Ishikawa (cell line): ENCODE results near the gene STUM.

Experiments
- CEBPB ChIP-seq: IDR thresholded peaks from 2 replicates; pipeline ENCODE4 v1.6.1; 2012
- CREB1 ChIP-seq: IDR thresholded peaks from 2 replicates; pipeline ENCODE4 v1.6.1; 2012; ENCODE audit warnings: low read depth
- EGR1 ChIP-seq: IDR thresholded peaks from 2 replicates; pipeline ENCODE4 v1.6.1; 2012
- EP300 ChIP-seq: IDR thresholded peaks from 2 replicates; pipeline ENCODE4 v1.6.1; 2012; ENCODE audit warnings: borderline replicate concordance
- FOXM1 ChIP-seq: IDR thresholded peaks from 2 replicates; pipeline ENCODE4 v1.6.1; 2012; ENCODE audit warnings: low read depth, borderline replicate concordance
- NFIC ChIP-seq: IDR thresholded peaks from 2 replicates; pipeline ENCODE4 v1.6.1; 2012
- RAD21 ChIP-seq: IDR thresholded peaks from 2 replicates; pipeline ENCODE4 v1.6.1; 2012; ENCODE audit warnings: low read depth
- TAF1 ChIP-seq: IDR thresholded peaks from 2 replicates; pipeline ENCODE4 v1.6.1; 2012; ENCODE audit warnings: low read depth, mild to moderate bottlenecking
- TCF12 ChIP-seq: IDR thresholded peaks from 2 replicates; pipeline ENCODE4 v1.6.1; 2012; ENCODE audit warnings: low read depth
- TEAD4 ChIP-seq: IDR thresholded peaks from 2 replicates; pipeline ENCODE4 v1.6.1; 2012
- YY1 ChIP-seq: IDR thresholded peaks from 2 replicates; pipeline ENCODE4 v1.6.1; 2012; ENCODE audit warnings: low read depth
- ZBTB7A ChIP-seq: IDR thresholded peaks from 2 replicates; pipeline ENCODE4 v1.6.1; 2012; ENCODE audit warnings: low read depth
- TF ChIP-seq, protein P1 (sequence below): IDR thresholded peaks from 2 replicates; pipeline ENCODE4 v1.6.1; 2012; ENCODE audit warnings: low read depth, mild to moderate bottlenecking
- TF ChIP-seq, protein P2 (sequence below): IDR thresholded peaks from 2 replicates; pipeline ENCODE4 v1.6.1; 2012
- TF ChIP-seq, protein P3 (sequence below): IDR thresholded peaks from 2 replicates; pipeline ENCODE4 v1.6.1; 2012

Gene STUM

DNA sequence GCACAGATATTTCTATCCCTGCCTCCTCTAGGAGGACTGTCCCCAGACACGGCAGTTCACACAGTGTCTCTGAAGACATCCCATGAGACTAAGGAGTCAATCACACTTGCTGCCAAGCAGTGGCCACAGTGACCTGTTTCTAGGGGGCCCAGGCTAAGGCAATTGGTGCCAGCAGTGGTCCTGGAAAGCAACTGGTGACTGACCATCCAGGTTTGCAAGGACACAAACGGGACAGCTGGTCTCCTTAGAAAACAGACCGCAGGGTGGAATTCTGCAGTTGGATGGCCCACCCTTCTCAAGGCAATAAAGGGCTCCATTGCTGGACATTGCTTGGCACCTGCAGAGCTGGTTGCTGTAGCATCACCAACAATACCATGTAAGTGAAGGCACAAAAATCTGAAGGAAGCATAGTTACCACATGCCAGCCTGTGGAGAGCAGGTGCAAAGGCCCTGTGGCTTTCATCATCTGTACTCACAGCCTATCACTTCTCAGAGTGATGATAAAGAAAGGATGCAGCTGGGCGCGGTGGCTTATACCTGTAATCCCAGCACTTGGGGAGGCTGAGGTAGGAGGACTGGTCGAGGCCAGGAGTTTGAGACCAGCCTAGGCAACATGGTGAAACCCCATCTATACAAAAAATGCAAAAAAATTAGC, 81.5 kb downstream of the STUM start:
- TF ChIP-seq CREB1 (no peak), NFIC (no peak), YY1 (no peak)
- TF ChIP-seq, protein P1, sequence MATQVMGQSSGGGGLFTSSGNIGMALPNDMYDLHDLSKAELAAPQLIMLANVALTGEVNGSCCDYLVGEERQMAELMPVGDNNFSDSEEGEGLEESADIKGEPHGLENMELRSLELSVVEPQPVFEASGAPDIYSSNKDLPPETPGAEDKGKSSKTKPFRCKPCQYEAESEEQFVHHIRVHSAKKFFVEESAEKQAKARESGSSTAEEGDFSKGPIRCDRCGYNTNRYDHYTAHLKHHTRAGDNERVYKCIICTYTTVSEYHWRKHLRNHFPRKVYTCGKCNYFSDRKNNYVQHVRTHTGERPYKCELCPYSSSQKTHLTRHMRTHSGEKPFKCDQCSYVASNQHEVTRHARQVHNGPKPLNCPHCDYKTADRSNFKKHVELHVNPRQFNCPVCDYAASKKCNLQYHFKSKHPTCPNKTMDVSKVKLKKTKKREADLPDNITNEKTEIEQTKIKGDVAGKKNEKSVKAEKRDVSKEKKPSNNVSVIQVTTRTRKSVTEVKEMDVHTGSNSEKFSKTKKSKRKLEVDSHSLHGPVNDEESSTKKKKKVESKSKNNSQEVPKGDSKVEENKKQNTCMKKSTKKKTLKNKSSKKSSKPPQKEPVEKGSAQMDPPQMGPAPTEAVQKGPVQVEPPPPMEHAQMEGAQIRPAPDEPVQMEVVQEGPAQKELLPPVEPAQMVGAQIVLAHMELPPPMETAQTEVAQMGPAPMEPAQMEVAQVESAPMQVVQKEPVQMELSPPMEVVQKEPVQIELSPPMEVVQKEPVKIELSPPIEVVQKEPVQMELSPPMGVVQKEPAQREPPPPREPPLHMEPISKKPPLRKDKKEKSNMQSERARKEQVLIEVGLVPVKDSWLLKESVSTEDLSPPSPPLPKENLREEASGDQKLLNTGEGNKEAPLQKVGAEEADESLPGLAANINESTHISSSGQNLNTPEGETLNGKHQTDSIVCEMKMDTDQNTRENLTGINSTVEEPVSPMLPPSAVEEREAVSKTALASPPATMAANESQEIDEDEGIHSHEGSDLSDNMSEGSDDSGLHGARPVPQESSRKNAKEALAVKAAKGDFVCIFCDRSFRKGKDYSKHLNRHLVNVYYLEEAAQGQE: no peak

DNA sequence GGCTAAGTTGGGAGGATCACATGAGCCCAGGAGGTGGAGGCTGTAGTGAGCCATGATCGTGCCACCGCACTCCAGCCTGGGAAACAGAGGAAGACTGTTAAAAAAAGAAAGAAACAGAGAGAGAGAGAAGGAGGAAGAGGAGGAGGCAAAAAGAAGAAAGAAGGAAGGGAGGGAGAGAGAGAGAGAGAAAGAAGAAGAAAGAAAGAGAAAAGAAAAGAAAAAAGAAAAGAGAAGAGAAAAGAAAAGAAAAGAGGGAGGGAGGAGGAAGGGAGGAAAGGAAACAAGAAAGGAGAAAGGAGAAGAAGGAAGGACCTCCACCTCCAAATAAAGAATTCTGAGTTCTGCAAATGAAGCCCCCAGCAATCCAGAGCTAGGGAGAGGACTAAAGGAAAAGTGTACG, 82.0 kb downstream of the STUM start:
- TF ChIP-seq CEBPB: no peak
- no peak for TF ChIP-seq RAD21
- TF ChIP-seq YY1: no peak
- no peak for TF ChIP-seq TEAD4
- TF ChIP-seq EP300: no peak
- TF ChIP-seq, protein P1: no peak
- TF ChIP-seq, protein P2, sequence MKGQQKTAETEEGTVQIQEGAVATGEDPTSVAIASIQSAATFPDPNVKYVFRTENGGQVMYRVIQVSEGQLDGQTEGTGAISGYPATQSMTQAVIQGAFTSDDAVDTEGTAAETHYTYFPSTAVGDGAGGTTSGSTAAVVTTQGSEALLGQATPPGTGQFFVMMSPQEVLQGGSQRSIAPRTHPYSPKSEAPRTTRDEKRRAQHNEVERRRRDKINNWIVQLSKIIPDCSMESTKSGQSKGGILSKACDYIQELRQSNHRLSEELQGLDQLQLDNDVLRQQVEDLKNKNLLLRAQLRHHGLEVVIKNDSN: no peak
- TF ChIP-seq EGR1: no peak
- TF ChIP-seq, protein P3, sequence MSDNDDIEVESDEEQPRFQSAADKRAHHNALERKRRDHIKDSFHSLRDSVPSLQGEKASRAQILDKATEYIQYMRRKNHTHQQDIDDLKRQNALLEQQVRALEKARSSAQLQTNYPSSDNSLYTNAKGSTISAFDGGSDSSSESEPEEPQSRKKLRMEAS: no peak
- TF ChIP-seq NFIC: no peak
- TF ChIP-seq ZBTB7A: no peak

DNA sequence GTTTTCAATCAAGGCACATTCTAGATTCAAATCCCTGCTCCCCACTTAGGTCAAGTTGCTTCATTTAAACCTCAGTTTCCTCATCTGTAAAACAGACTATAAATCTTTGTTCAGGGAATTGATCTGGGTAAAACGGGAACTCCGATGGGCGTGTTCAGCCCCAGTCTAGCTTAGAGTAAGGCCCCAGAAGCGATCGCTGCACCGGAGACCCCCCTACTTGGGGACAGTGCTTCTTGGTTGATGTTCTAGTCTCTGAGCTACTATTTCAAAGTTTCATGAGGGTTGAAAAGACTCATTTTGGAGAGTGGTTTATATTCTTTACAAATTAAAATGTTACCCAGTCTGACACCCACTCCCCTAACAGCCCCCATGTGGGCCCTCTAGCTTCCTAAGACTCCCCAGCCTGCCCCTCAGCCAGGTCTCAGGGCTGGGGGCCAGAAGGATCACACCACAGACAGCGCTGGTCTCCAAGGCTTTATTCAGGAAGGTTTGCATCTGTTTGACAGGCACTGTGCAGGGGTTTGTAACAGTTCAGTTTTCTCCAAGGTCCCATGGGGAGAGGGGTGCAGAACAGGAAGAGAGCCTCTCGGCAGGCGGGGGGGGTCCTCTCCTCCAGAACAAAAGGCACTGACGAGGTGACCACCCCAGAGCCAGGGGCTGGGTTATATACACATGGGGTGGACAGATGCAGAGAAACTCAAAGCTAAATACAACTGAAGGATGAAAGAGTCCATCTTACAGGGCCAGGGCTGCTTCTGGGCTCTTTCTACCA, 82.9 kb downstream of the STUM start:
- TF ChIP-seq TEAD4 (no peak), CEBPB (no peak), FOXM1 (no peak), NFIC (no peak), EP300 (no peak)

DNA sequence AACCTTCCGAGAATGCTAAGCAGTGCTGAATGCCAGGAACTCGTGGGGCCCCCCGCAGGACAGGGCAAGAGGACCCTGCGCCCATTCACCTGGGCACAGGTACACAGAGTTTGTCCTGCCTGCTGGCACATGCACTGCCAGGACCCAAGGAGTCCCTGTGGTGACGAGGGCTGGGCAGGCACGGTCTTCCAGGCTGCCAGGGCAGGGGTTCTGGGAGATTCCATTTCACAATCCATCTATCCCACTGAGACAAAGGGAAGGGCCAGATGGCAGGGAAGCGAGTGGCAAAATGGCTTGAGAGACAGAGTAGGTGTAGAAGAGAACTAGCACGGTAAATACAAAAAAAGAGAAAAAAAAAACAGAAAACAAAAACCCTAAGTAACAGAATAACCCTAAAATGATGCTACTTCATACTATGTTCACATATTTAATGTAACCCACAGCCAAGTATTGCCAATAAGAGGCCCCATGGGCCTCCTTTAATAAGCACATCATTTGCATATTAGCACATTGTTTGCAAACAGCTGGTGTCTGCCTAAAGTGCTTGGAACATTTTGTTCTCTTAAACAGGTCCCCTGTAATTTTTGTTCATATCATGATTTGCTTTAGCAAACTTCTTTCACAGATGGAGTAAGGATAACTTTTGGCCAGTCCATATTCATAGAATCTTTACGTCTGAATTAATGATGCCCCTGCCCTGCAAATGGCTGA, 83.8 kb downstream of the STUM start:
- no peak for TF ChIP-seq TEAD4

DNA sequence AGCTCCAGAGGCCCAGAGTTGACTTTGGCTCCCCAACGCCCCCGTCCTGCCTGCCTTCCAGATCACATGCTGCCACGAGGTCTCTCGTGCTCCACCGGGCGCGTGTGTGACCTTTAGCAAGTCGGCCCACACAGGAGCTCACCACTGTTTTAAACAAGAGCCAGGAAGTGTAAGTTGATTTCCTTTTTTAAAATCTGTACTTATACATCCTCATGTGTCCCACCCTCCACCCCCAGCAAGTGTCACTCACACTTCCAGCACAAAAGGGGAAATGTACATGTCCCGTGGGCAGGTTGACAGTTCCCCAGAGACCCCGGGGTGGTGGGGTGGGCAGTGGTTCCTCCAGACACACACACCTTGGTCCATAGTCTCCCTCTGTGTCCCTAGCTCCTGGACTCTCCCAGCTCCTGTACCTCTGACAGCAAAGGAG, 84.4 kb downstream of the STUM start:
- TF ChIP-seq FOXM1 (no peak), EP300 (no peak), NFIC (no peak), RAD21 (no peak), YY1 (no peak), CEBPB (no peak), CREB1 (no peak), TAF1 (no peak), ZBTB7A (no peak), TEAD4 (no peak), TCF12 (no peak), EGR1 (no peak)
- TF ChIP-seq, protein P3: no peak
- TF ChIP-seq, protein P1: no peak
- TF ChIP-seq, protein P2: no peak
